Fibroblast of lung (primary cell): ENCODE data around the gene CTNNB1. TPM values are rescaled to one million over a fixed set of nuclear protein-coding genes. Genes with fewer than 3 reads are reported as not detected.

ENCODE experiments used
- DNase-seq, 2 donors: peaks; one replicate each; pipeline versions ENCODE4 v3.0.0 to v3.0.0-alpha.2; 2010; ENCODE audit warnings: low read depth in 2 of 2
- H2AFZ ChIP-seq: 2 replicates; pipeline ENCODE4 v1.5.1; 2012; ENCODE audit warnings: low read length, control low read depth, inconsistent platforms
- H3K27ac ChIP-seq: 2 replicates; pipeline ENCODE4 v1.5.1; 2011; ENCODE audit warnings: low read length, control low read depth; ENCODE audit not compliant: insufficient read depth
- H3K27me3 ChIP-seq: 2 replicates; pipeline ENCODE4 v1.5.1; 2011; ENCODE audit warnings: mild to moderate bottlenecking, low read length; ENCODE audit not compliant: control insufficient read depth, insufficient read depth
- H3K36me3 ChIP-seq: 2 replicates; pipeline ENCODE4 v1.5.1; 2011; ENCODE audit warnings: low read length; ENCODE audit not compliant: control insufficient read depth, insufficient read depth
- H3K4me1 ChIP-seq: 2 replicates; pipeline ENCODE4 v1.5.1; 2011; ENCODE audit warnings: low read length; ENCODE audit not compliant: control insufficient read depth, insufficient read depth; ENCODE audit errors: extremely low read depth
- H3K4me2 ChIP-seq: 2 replicates; pipeline ENCODE4 v1.5.1; 2011; ENCODE audit warnings: low read length, control low read depth; ENCODE audit not compliant: insufficient read depth; ENCODE audit errors: extremely low read depth
- H3K4me3 ChIP-seq, 4 experiments: fragments of 200-600 bp in 1 of 4; sonication (generic) in 1 of 4; replicated peaks in 1 of 4; 2 replicates each; pipeline ENCODE4 v1.5.1; 2011 to 2016; ENCODE audit warnings: low read length in 4 of 4, low read depth in 3 of 4, mild to moderate bottlenecking in 3 of 4, control low read depth in 2 of 4, inconsistent platforms in 1 of 4, mixed read lengths in 1 of 4; ENCODE audit not compliant: insufficient read depth in 1 of 4; ENCODE audit errors: control extremely low read depth in 1 of 4
- H3K79me2 ChIP-seq: 2 replicates; pipeline ENCODE4 v1.5.1; 2012; ENCODE audit warnings: mild to moderate bottlenecking, low read length, inconsistent platforms; ENCODE audit not compliant: control insufficient read depth, insufficient read depth
- H3K9ac ChIP-seq: 2 replicates; pipeline ENCODE4 v1.5.1; 2011; ENCODE audit warnings: mild to moderate bottlenecking, low read length, control low read depth; ENCODE audit not compliant: insufficient read depth
- H3K9me3 ChIP-seq: 2 replicates; pipeline ENCODE4 v1.5.1; 2012; ENCODE audit warnings: low read depth, low read length; ENCODE audit not compliant: control insufficient read depth, insufficient read depth
- H4K20me1 ChIP-seq: 2 replicates; pipeline ENCODE4 v1.5.1; 2011; ENCODE audit warnings: low read length; ENCODE audit not compliant: control insufficient read depth, insufficient read depth; ENCODE audit errors: extremely low read depth
- EZH2 ChIP-seq: IDR thresholded peaks from 2 replicates; pipeline ENCODE4 v1.5.1; 2012; ENCODE audit warnings: low read length, control low read depth, mild to moderate bottlenecking; ENCODE audit errors: missing control alignments
- polyA plus RNA-seq, 2 donors: library from polyadenylated mRNA; depleted of rRNA in 1 of 2; stranded (reverse) in 1 of 2; unstranded in 1 of 2; fragments of >200 nt; gene quantifications; 2 replicates each; pipeline ENCODE4 v1.2.1, GENCODE V29; 2011 to 2012; ENCODE audit warnings: missing spikeins in 1 of 2
- total RNA-seq: library from RNA; depleted of rRNA; stranded (reverse); fragments of >200 nt; gene quantifications from 2 replicates; pipeline ENCODE4 v1.2.1, GENCODE V29; 2014
- TF ChIP-seq, protein P1 (sequence below), 2 donors: IDR thresholded peaks in 1 of 2; conservative IDR thresholded peaks in 1 of 2; 1 replicate in 1 of 2; 2 replicates in 1 of 2; pipeline ENCODE4 v1.5.1; 2011 to 2012; ENCODE audit warnings: low read length in 2 of 2, control low read depth in 1 of 2, inconsistent platforms in 1 of 2, low read depth in 1 of 2, mild to moderate bottlenecking in 1 of 2

The CTNNB1 gene
- total and polyA plus RNA-seq, 2 donors (not counting 1 experiment from before 2014, with no cell fraction given) = 266 to 792 TPM

DNA sequence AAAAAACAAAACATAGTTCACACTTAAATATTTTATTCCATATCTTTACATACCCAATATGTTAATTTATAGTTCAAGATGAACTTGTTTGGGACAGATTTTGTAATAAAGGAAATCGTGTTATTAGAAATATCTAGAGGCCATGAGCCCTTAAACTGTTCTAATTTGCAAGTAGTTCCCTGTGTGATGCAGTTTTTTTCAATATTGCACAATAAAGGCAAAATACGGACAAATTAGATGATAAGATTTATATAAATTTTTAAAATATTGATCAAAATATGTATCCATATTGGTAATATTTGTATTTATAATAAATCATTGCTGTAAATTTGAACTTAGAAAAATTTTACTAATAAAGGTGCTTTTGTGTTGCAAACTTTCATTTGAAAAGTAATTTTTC, 23.8 kb downstream of the CTNNB1 start:
- no peak overlapping the region for H2AFZ ChIP-seq
- H3K36me3 ChIP-seq = peaks cover 16% of the 10 kb centered on the region
- H3K27ac ChIP-seq = no peak overlapping the region
- H4K20me1 ChIP-seq = peaks cover 6% of the 10 kb centered on the region
- H3K9ac ChIP-seq = no peak overlapping the region
- DNase-seq = no peak
- no peaks in the 10 kb centered on the region for H3K27me3 ChIP-seq
- no peak overlapping the region for H3K4me2 ChIP-seq
- peaks cover 71% of the 10 kb centered on the region for H3K79me2 ChIP-seq
- no peaks in the 10 kb centered on the region for H3K9me3 ChIP-seq
- peaks cover 6% of the 10 kb centered on the region for H3K4me1 ChIP-seq
- H3K4me3 ChIP-seq = no peak overlapping the region
- no peak for TF ChIP-seq EZH2
- TF ChIP-seq, protein P1, sequence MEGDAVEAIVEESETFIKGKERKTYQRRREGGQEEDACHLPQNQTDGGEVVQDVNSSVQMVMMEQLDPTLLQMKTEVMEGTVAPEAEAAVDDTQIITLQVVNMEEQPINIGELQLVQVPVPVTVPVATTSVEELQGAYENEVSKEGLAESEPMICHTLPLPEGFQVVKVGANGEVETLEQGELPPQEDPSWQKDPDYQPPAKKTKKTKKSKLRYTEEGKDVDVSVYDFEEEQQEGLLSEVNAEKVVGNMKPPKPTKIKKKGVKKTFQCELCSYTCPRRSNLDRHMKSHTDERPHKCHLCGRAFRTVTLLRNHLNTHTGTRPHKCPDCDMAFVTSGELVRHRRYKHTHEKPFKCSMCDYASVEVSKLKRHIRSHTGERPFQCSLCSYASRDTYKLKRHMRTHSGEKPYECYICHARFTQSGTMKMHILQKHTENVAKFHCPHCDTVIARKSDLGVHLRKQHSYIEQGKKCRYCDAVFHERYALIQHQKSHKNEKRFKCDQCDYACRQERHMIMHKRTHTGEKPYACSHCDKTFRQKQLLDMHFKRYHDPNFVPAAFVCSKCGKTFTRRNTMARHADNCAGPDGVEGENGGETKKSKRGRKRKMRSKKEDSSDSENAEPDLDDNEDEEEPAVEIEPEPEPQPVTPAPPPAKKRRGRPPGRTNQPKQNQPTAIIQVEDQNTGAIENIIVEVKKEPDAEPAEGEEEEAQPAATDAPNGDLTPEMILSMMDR (conservative IDR thresholded peaks at IDR 0.05 in 1 of 2, IDR thresholded peaks at IDR 0.05 in 1 of 2; ENCODE audit: low read depth in 1 of 2, low read length in 2 of 2) = no peak

DNA sequence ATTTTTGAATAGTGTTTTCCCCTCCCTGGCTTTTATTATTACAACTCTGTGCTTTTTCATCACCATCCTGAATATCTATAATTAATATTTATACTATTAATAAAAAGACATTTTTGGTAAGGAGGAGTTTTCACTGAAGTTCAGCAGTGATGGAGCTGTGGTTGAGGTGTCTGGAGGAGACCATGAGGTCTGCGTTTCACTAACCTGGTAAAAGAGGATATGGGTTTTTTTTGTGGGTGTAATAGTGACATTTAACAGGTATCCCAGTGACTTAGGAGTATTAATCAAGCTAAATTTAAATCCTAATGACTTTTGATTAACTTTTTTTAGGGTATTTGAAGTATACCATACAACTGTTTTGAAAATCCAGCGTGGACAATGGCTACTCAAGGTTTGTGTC, 24.4 kb downstream of the CTNNB1 start:
- Histone ChIP-seq H2AFZ (no peak overlapping the region), H3K27ac (peak overlapping the region; percentile 13), H3K4me3 (no peak overlapping the region), H3K9me3 (no peaks in the 10 kb centered on the region), H3K36me3 (peaks cover 17% of the 10 kb centered on the region), H3K4me2 (no peak overlapping the region), H3K79me2 (peaks cover 68% of the 10 kb centered on the region), H4K20me1 (peaks cover 6% of the 10 kb centered on the region), H3K4me1 (peaks cover 6% of the 10 kb centered on the region), H3K9ac (no peak overlapping the region), H3K27me3 (no peaks in the 10 kb centered on the region)
- TF ChIP-seq, protein P1 (conservative IDR thresholded peaks at IDR 0.05 in 1 of 2, IDR thresholded peaks at IDR 0.05 in 1 of 2; ENCODE audit: low read depth in 1 of 2, low read length in 2 of 2) = no peak
- TF ChIP-seq EZH2 = no peak
- no peak for DNase-seq

DNA sequence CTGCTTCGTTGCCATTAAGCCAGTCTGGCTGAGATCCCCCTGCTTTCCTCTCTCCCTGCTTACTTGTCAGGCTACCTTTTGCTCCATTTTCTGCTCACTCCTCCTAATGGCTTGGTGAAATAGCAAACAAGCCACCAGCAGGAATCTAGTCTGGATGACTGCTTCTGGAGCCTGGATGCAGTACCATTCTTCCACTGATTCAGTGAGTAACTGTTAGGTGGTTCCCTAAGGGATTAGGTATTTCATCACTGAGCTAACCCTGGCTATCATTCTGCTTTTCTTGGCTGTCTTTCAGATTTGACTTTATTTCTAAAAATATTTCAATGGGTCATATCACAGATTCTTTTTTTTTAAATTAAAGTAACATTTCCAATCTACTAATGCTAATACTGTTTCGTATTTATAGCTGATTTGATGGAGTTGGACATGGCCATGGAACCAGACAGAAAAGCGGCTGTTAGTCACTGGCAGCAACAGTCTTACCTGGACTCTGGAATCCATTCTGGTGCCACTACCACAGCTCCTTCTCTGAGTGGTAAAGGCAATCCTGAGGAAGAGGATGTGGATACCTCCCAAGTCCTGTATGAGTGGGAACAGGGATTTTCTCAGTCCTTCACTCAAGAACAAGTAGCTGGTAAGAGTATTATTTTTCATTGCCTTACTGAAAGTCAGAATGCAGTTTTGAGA, 25.0 kb downstream of the CTNNB1 start:
- H3K4me3 ChIP-seq = no peak overlapping the region
- peaks cover 17% of the 10 kb centered on the region for H3K36me3 ChIP-seq
- H3K79me2 ChIP-seq = peaks cover 68% of the 10 kb centered on the region
- no peak overlapping the region for H3K4me2 ChIP-seq
- no peak overlapping the region for H3K9ac ChIP-seq
- H3K9me3 ChIP-seq = no peaks in the 10 kb centered on the region
- H2AFZ ChIP-seq = no peak overlapping the region
- H3K27me3 ChIP-seq = no peaks in the 10 kb centered on the region
- TF ChIP-seq EZH2 = no peak
- H3K4me1 ChIP-seq = peaks cover 6% of the 10 kb centered on the region
- DNase-seq = peak; percentile 85 to 87
- peak overlapping the region; percentile 13 for H3K27ac ChIP-seq
- peaks cover 6% of the 10 kb centered on the region for H4K20me1 ChIP-seq
